Neural progenitor cell (in vitro differentiated cells): ENCODE results near the gene SBK2. TPM values are rescaled to one million over a fixed set of nuclear protein-coding genes. Genes with fewer than 3 reads are reported as not detected.

Source experiments
- DNase-seq: peaks from one replicate; pipeline ENCODE4 v3.0.0-alpha.2; 2016; ENCODE audit warnings: low spot score
- H2AFZ ChIP-seq: fragments of 200-600 bp; sonication (generic); replicated peaks from 2 replicates; pipeline ENCODE4 v1.6.1; 2016; ENCODE audit warnings: antibody characterized with exemption
- H3F3A ChIP-seq: fragments of 200-600 bp; sonication (generic); 2 replicates; pipeline ENCODE4 v1.6.1; 2016; ENCODE audit warnings: antibody characterized with exemption, low read depth
- H3K27ac ChIP-seq: fragments of 200-600 bp; sonication (generic); 2 replicates; pipeline ENCODE4 v1.5.1; 2016; ENCODE audit warnings: mild to moderate bottlenecking
- H3K27me3 ChIP-seq: fragments of 200-600 bp; sonication (generic); 2 replicates; pipeline ENCODE4 v1.6.1; 2016; ENCODE audit warnings: mild to moderate bottlenecking, moderate library complexity
- H3K36me3 ChIP-seq: fragments of 200-600 bp; sonication (generic); 2 replicates; pipeline ENCODE4 v1.5.1; 2016
- H3K4me1 ChIP-seq: fragments of 200-600 bp; sonication (generic); 2 replicates; pipeline ENCODE4 v1.6.1; 2016; ENCODE audit warnings: mixed run types
- H3K4me2 ChIP-seq: fragments of 200-600 bp; sonication (generic); 2 replicates; pipeline ENCODE4 v1.6.1; 2016
- H3K4me3 ChIP-seq: fragments of 200-600 bp; sonication (generic); 2 replicates; pipeline ENCODE4 v1.5.1; 2016
- H3K79me2 ChIP-seq: fragments of 200-600 bp; sonication (generic); 2 replicates; pipeline ENCODE4 v1.6.1; 2016; ENCODE audit warnings: low read depth
- H3K9ac ChIP-seq: fragments of 200-600 bp; sonication (generic); 2 replicates; pipeline ENCODE4 v1.6.1; 2016
- H3K9me3 ChIP-seq: fragments of 200-600 bp; sonication (generic); 2 replicates; pipeline ENCODE4 v1.5.1; 2016; ENCODE audit warnings: low read depth
- H4K20me1 ChIP-seq: fragments of 200-600 bp; sonication (generic); 2 replicates; pipeline ENCODE4 v1.6.1; 2016; ENCODE audit warnings: low read depth
- H3K27ac Mint-ChIP-seq: 3 replicates; pipeline ENCODE4 v1.8.0; 2021; ENCODE audit warnings: mixed read lengths
- H3K27me3 Mint-ChIP-seq: 2 replicates; pipeline ENCODE4 v1.8.0; 2022; ENCODE audit warnings: low read depth, mild to moderate bottlenecking, inconsistent platforms, moderate library complexity, mixed read lengths; ENCODE audit not compliant: insufficient read depth
- H3K36me3 Mint-ChIP-seq: 3 replicates; pipeline ENCODE4 v1.8.0; 2021; ENCODE audit warnings: mixed read lengths
- H3K4me1 Mint-ChIP-seq: 3 replicates; pipeline ENCODE4 v1.8.0; 2021; ENCODE audit warnings: mixed read lengths
- H3K4me3 Mint-ChIP-seq: 3 replicates; pipeline ENCODE4 v1.8.0; 2021; ENCODE audit warnings: mild to moderate bottlenecking, moderate library complexity, mixed read lengths
- H3K9me3 Mint-ChIP-seq: 3 replicates; pipeline ENCODE4 v1.8.0; 2020; ENCODE audit warnings: mixed read lengths
- CTCF ChIP-seq: fragments of 200-600 bp; sonication (generic); IDR thresholded peaks from 2 replicates; pipeline ENCODE4 v1.5.1; 2017; ENCODE audit warnings: antibody characterized with exemption, mild to moderate bottlenecking
- EZH2 ChIP-seq: fragments of 200-600 bp; sonication (generic); IDR thresholded peaks from 2 replicates; pipeline ENCODE4 v1.6.1; 2017; ENCODE audit warnings: antibody characterized with exemption, mild to moderate bottlenecking, moderate library complexity
- EZH2phosphoT487 ChIP-seq: fragments of 200-600 bp; sonication (generic); IDR thresholded peaks from 2 replicates; pipeline ENCODE4 v1.6.1; 2017; ENCODE audit warnings: antibody characterized with exemption
- total RNA-seq: library from RNA; depleted of rRNA; stranded (reverse); fragments of >200 nt; gene quantifications from 2 replicates; pipeline ENCODE4 v1.2.3, GENCODE V29; 2015; ENCODE audit warnings: low replicate concordance

The SBK2 gene
- total RNA-seq, 1 donor from 2014 or later: not detected

- Mint-ChIP-seq H3K4me1 (peaks cover 25% of the 10 kb centered on the region), H3K4me3 (no peak overlapping the region), H3K27ac (no peak overlapping the region), H3K36me3 (no peaks in the 10 kb centered on the region), H3K27me3 (peaks cover 4% of the 10 kb centered on the region), H3K9me3 (no peaks in the 10 kb centered on the region)
- Histone ChIP-seq H3K9me3 (no peaks in the 10 kb centered on the region), H3F3A (peaks cover 18% of the 10 kb centered on the region), H3K4me2 (peak overlapping the region; percentile 73), H3K27me3 (no peaks in the 10 kb centered on the region), H3K79me2 (peaks cover 14% of the 10 kb centered on the region), H3K4me3 (no peak overlapping the region), H2AFZ (no peak overlapping the region), H3K9ac (no peak overlapping the region), H3K4me1 (peaks cover 38% of the 10 kb centered on the region), H3K36me3 (no peaks in the 10 kb centered on the region), H3K27ac (no peak overlapping the region), H4K20me1 (peaks cover 25% of the 10 kb centered on the region)
- no peak for DNase-seq
- TF ChIP-seq EZH2phosphoT487 (no peak), CTCF (no peak), EZH2 (no peak)
Measured at GRCh38 chr19:55488986-55489710, 47.8 kb downstream of the SBK2 start.

GRCh38 chr19:55487924-55488687 lies 48.8 kb downstream of the SBK2 start, which contains the start of gene SSC5D:
SSC5D (plus strand) TSS chr19:55488436; CDS start chr19:55488590, 154 bp downstream.
- Histone ChIP-seq H2AFZ (no peak within 1 kb of the TSS), H3K4me3 (peak within 1 kb of the TSS; percentile 14), H3K27me3 (no peaks in the 10 kb centered on the region), H3K79me2 (peaks cover 14% of the 10 kb centered on the region), H3K9ac (no peak within 1 kb of the TSS), H3K36me3 (no peaks in the 10 kb centered on the region), H3F3A (peaks cover 24% of the 10 kb centered on the region), H4K20me1 (peaks cover 25% of the 10 kb centered on the region), H3K4me1 (peaks cover 39% of the 10 kb centered on the region), H3K4me2 (peak within 1 kb of the TSS; percentile 73), H3K9me3 (no peaks in the 10 kb centered on the region), H3K27ac (no peak within 1 kb of the TSS)
- DNase-seq: peak; percentile 61
- peaks cover 2% of the 10 kb centered on the region for H3K27me3 Mint-ChIP-seq
- H3K4me3 Mint-ChIP-seq: peak within 1 kb of the TSS; percentile 80
- H3K4me1 Mint-ChIP-seq: peaks cover 24% of the 10 kb centered on the region
- TF ChIP-seq EZH2phosphoT487 (no peak), CTCF (no peak)
- no peaks in the 10 kb centered on the region for H3K36me3 Mint-ChIP-seq
- no peaks in the 10 kb centered on the region for H3K9me3 Mint-ChIP-seq
- H3K27ac Mint-ChIP-seq: peak within 1 kb of the TSS; percentile 84

GRCh38 chr19:55486971-55487923 lies 49.7 kb downstream of the SBK2 start:
- no peaks in the 10 kb centered on the region for H3K36me3 ChIP-seq

More at GRCh38 chr19:55486971-55487923, 49.7 kb downstream of the SBK2 start:
- H3K27me3 Mint-ChIP-seq: peaks cover 2% of the 10 kb centered on the region
- no peak overlapping the region for H3K27ac ChIP-seq
- H3K9me3 Mint-ChIP-seq: no peaks in the 10 kb centered on the region
- H3F3A ChIP-seq: peaks cover 24% of the 10 kb centered on the region
- peak overlapping the region; percentile 42 for H3K4me2 ChIP-seq
- peaks cover 14% of the 10 kb centered on the region for H3K79me2 ChIP-seq
- TF ChIP-seq CTCF (no peak), EZH2 (no peak), EZH2phosphoT487 (no peak)
- no peaks in the 10 kb centered on the region for H3K27me3 ChIP-seq
- peaks cover 39% of the 10 kb centered on the region for H3K4me1 ChIP-seq
- no peak overlapping the region for H3K9ac ChIP-seq
- no peak overlapping the region for H2AFZ ChIP-seq
- no peak overlapping the region for H3K4me3 ChIP-seq
- H3K9me3 ChIP-seq: no peaks in the 10 kb centered on the region
- H3K4me3 Mint-ChIP-seq: peak overlapping the region; percentile 80
- H4K20me1 ChIP-seq: peaks cover 25% of the 10 kb centered on the region
- H3K36me3 Mint-ChIP-seq: no peaks in the 10 kb centered on the region
- peak; percentile 44 for DNase-seq
- peak overlapping the region; percentile 84 for H3K27ac Mint-ChIP-seq
- peaks cover 22% of the 10 kb centered on the region for H3K4me1 Mint-ChIP-seq
